Endothelial cell of umbilical vein (primary cell): ENCODE measurements around the gene PRAF2. TPM values are rescaled to one million over a fixed set of nuclear protein-coding genes. Genes with fewer than 3 reads are reported as not detected.

Experiments
- BruUV-seq: library from RNA; stranded (reverse); fragments of 400-500 nt; replicated peaks from 2 replicates; lab custom pipeline; 2021; lab: Mats Ljungman, UMichigan
- CTCF ChIA-PET: fragments of 300-600, 350-600 bp; sonication (Branson Sonifier 250); formaldehyde crosslinking; loops from one replicate; lab custom pipeline; 2021; ENCODE audit warnings: antibody characterized with exemption, inconsistent platforms; lab: Charles Lee
- POLR2A ChIA-PET: fragments of 300-600, 350-600 bp; sonication (Branson Sonifier 250); formaldehyde crosslinking; loops from one replicate; lab custom pipeline; 2021; ENCODE audit warnings: antibody characterized with exemption, inconsistent platforms; lab: Charles Lee
- DNase-seq: peaks from one replicate; pipeline ENCODE4 v3.0.0-alpha.2; 2011; ENCODE audit warnings: low read depth, low spot score
- FAIRE-seq: peaks from 2 replicates; lab custom pipeline; 2011; peaks lifted over from hg19 to GRCh38; lab: Jason Lieb, UNC
- H2AFZ ChIP-seq: 2 replicates; pipeline ENCODE4 v1.6.0; 2012; ENCODE audit warnings: low read depth, low read length, control low read depth, inconsistent platforms
- H3K27ac ChIP-seq: 2 replicates; pipeline ENCODE4 v1.5.1; 2011; ENCODE audit warnings: low read depth, mild to moderate bottlenecking, control low read depth, low read length, moderate library complexity; ENCODE audit not compliant: insufficient read depth
- H3K27me3 ChIP-seq, 2 experiments: 2 replicates each; pipeline versions ENCODE4 v1.6.0 to v1.6.1; 2011; ENCODE audit warnings: low read length in 2 of 2, mixed read lengths in 1 of 2; ENCODE audit not compliant: control insufficient read depth in 2 of 2, insufficient read depth in 2 of 2
- H3K36me3 ChIP-seq, 2 experiments: 2 replicates in 1 of 2; 3 replicates in 1 of 2; pipeline ENCODE4 v1.5.1; 2011; ENCODE audit warnings: low read length in 2 of 2, mild to moderate bottlenecking in 1 of 2, moderate library complexity in 1 of 2; ENCODE audit not compliant: control insufficient read depth in 2 of 2, insufficient read depth in 2 of 2; ENCODE audit errors: extremely low read depth in 1 of 2
- H3K4me1 ChIP-seq: 3 replicates; pipeline ENCODE4 v1.5.1; 2011; ENCODE audit warnings: mild to moderate bottlenecking, low read length; ENCODE audit not compliant: control insufficient read depth, insufficient read depth; ENCODE audit errors: extremely low read depth
- H3K4me2 ChIP-seq: 2 replicates; pipeline ENCODE4 v1.6.1; 2011; ENCODE audit warnings: low read length, control low read depth, mixed read lengths; ENCODE audit not compliant: insufficient read depth
- H3K4me3 ChIP-seq, 3 experiments: fragments of 200-600 bp in 1 of 3; sonication (generic), shearing (Covaris generic) in 1 of 3; replicated peaks in 1 of 3; 2 replicates each; pipeline ENCODE4 v1.5.1; 2011 to 2016; ENCODE audit warnings: control low read depth in 3 of 3, low read length in 3 of 3, mild to moderate bottlenecking in 2 of 3, inconsistent platforms in 1 of 3, low read depth in 1 of 3, moderate library complexity in 1 of 3; ENCODE audit not compliant: insufficient read depth in 1 of 3
- H3K79me2 ChIP-seq: 2 replicates; pipeline ENCODE4 v1.6.0; 2012; ENCODE audit warnings: low read length, inconsistent platforms; ENCODE audit not compliant: control insufficient read depth, insufficient read depth
- H3K9ac ChIP-seq: replicated peaks from 2 replicates; pipeline ENCODE3; 2011; ENCODE audit warnings: low read length, control low read depth; ENCODE audit not compliant: insufficient read depth; ENCODE audit errors: extremely low read depth
- H3K9me1 ChIP-seq: replicated peaks from 3 replicates; pipeline ENCODE4 v1.6.0; 2011; ENCODE audit warnings: mild to moderate bottlenecking, low read length; ENCODE audit not compliant: control insufficient read depth, insufficient read depth; ENCODE audit errors: extremely low read depth
- H3K9me3 ChIP-seq: replicated peaks from 2 replicates; pipeline ENCODE4 v1.5.1; 2012; ENCODE audit warnings: low read length, inconsistent platforms; ENCODE audit not compliant: control insufficient read depth, insufficient read depth
- H4K20me1 ChIP-seq: replicated peaks from 2 replicates; pipeline ENCODE3; 2011; ENCODE audit warnings: mild to moderate bottlenecking, low read length; ENCODE audit not compliant: control insufficient read depth, insufficient read depth; ENCODE audit errors: extremely low read depth
- EZH2 ChIP-seq: IDR thresholded peaks from 2 replicates; pipeline ENCODE4 v1.6.1; 2012; ENCODE audit warnings: borderline replicate concordance, low read depth, mild to moderate bottlenecking, moderate library complexity, low read length, inconsistent platforms; ENCODE audit not compliant: severe bottlenecking
- FOS ChIP-seq: IDR thresholded peaks from 2 replicates; pipeline ENCODE4 v1.6.1; 2011; ENCODE audit warnings: mild to moderate bottlenecking, low read length, moderate library complexity, borderline replicate concordance; ENCODE audit not compliant: insufficient read depth
- GATA2 ChIP-seq: IDR thresholded peaks from 2 replicates; pipeline ENCODE4 v1.7.0; 2011; ENCODE audit warnings: low read depth, mild to moderate bottlenecking, moderate library complexity, mixed read lengths, low read length; ENCODE audit not compliant: insufficient read length, insufficient read depth
- JUN ChIP-seq: IDR thresholded peaks from 2 replicates; pipeline ENCODE4 v1.6.1; 2011; ENCODE audit warnings: borderline replicate concordance, low read depth; ENCODE audit not compliant: insufficient read length, insufficient read depth
- MYC ChIP-seq: IDR thresholded peaks from one replicate; pipeline ENCODE4 v1.6.1; 2011; ENCODE audit warnings: mild to moderate bottlenecking, low read depth, low read length
- POLR2A ChIP-seq: IDR thresholded peaks from 2 replicates; pipeline ENCODE4 v1.6.1; 2012; ENCODE audit warnings: low read depth, mild to moderate bottlenecking, control low read depth, low read length
- POLR2AphosphoS5 ChIP-seq: IDR thresholded peaks from 2 replicates; pipeline ENCODE4 v1.6.1; 2012; ENCODE audit warnings: low read depth, mild to moderate bottlenecking, control low read depth, low read length, moderate library complexity; ENCODE audit not compliant: insufficient read depth
- dilution Hi-C: fragments of 300-500 bp; cut with MboI; formaldehyde crosslinking; loops from one replicate; pipeline ENCODE4 v1.15.0; 2019; ENCODE audit warnings: low sequenced_read_pairs; ENCODE audit not compliant: extremely low pct_ligation_motif_present
- intact Hi-C: fragments of 100-400 bp; cut with micrococcal nuclease; formaldehyde crosslinking; loops from one replicate; pipeline ENCODE4 v1.10.0; 2022
- polyA plus RNA-seq, 4 experiments: library from polyadenylated mRNA; depleted of rRNA in 3 of 4; stranded (reverse) in 3 of 4; unstranded in 1 of 4; fragments of >200 nt; gene quantifications; 2 replicates each; pipeline versions ENCODE4 v1.2.1 to v1.2.3, GENCODE V29; 2011 to 2012; ENCODE audit warnings: missing spikeins in 1 of 4
- total RNA-seq: library from RNA; stranded (reverse); gene quantifications from 2 replicates; pipeline ENCODE4 v1.2.3, GENCODE V29; 2021
- TF ChIP-seq, protein P1 (sequence below), 2 donors: IDR thresholded peaks; 1 replicate in 1 of 2; 2 replicates in 1 of 2; pipeline ENCODE4 v1.5.1; 2011; ENCODE audit warnings: low read length in 2 of 2, mild to moderate bottlenecking in 2 of 2, moderate library complexity in 2 of 2, control low read depth in 1 of 2, inconsistent platforms in 1 of 2, low read depth in 1 of 2; ENCODE audit not compliant: insufficient read depth in 1 of 2; ENCODE audit errors: extremely low read depth in 1 of 2
- TF ChIP-seq, protein P2 (sequence below): IDR thresholded peaks from 2 replicates; pipeline ENCODE4 v1.6.1; 2011; ENCODE audit not compliant: insufficient read depth, insufficient read length

PRAF2 gene
- total and polyA plus RNA-seq, 2 donors (not counting 3 experiments of a cell fraction or from before 2014, with no cell fraction given) = 36.2 to 41.6 TPM

DNA sequence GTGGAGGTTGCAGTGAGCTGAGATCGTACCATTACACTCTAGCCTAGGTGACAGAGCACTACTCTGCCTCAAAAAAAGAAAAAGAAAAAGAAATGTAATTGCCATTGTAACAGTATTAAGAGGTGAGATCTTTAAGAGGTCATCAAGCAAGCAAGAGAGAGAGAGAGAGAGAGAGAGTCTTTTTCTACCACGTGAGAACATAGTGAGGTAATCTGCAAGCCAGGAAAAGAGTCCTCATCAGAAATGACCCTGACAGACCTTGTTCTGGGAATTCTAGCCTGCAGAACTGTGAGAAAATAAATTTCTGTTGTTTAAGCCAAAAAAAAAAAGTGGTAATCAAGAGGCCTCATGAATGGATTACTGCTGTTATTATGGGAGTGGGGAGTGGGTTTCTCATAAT, 34.8 kb upstream of the PRAF2 start:
- POLR2A ChIA-PET = no interaction called here

DNA sequence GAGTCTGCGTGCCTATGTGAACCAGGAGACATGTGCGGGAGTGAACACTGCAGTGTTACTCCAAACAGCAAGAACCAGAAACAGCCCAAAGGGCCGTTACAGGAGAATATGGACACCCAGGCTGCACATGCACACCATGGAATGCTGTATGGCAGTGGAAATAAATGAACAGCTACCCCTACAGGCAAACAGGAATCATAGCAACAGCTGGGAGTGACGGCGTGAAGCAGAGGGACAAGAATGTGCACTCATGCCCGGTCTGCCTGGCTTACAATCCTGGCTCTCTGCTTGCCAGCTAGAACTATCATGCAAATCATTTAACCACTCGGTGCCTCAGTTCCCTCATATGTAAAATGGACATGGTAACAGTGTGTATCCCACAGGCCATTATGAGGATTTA, 33.1 kb upstream of the PRAF2 start:
- no TSS peak for BruUV-seq
- H4K20me1 ChIP-seq = no peaks in the 10 kb centered on the region
- H3K79me2 ChIP-seq = no peaks in the 10 kb centered on the region
- TF ChIP-seq, protein P1, sequence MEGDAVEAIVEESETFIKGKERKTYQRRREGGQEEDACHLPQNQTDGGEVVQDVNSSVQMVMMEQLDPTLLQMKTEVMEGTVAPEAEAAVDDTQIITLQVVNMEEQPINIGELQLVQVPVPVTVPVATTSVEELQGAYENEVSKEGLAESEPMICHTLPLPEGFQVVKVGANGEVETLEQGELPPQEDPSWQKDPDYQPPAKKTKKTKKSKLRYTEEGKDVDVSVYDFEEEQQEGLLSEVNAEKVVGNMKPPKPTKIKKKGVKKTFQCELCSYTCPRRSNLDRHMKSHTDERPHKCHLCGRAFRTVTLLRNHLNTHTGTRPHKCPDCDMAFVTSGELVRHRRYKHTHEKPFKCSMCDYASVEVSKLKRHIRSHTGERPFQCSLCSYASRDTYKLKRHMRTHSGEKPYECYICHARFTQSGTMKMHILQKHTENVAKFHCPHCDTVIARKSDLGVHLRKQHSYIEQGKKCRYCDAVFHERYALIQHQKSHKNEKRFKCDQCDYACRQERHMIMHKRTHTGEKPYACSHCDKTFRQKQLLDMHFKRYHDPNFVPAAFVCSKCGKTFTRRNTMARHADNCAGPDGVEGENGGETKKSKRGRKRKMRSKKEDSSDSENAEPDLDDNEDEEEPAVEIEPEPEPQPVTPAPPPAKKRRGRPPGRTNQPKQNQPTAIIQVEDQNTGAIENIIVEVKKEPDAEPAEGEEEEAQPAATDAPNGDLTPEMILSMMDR (IDR thresholded peaks at IDR 0.05; ENCODE audit: extremely low read depth in 1 of 2, insufficient read depth in 1 of 2, low read depth in 1 of 2, low read length in 2 of 2) = peak; percentile 42 to 51
- TF ChIP-seq EZH2 = no peak
- TF ChIP-seq FOS = no peak
- TF ChIP-seq GATA2 = no peak
- TF ChIP-seq JUN = no peak
- peaks cover 0 to 2% of the 10 kb centered on the region in 2 experiments for H3K36me3 ChIP-seq
- POLR2A ChIA-PET = no interaction called here
- H3K9ac ChIP-seq = no peak overlapping the region
- intact Hi-C loops (loop anchor here (1.0 kb wide), 1 partner anchor 64 kb away; the partner anchor contains the start of gene TFE3), dilution Hi-C loops (no loop called here)
- no peaks in the 10 kb centered on the region for H3K9me3 ChIP-seq
- H2AFZ ChIP-seq = no peak overlapping the region
- no peaks in the 10 kb centered on the region for H3K4me1 ChIP-seq
- H3K27ac ChIP-seq = no peak overlapping the region
- DNase-seq = peak; percentile 44
- no peaks in the 10 kb centered on the region for H3K27me3 ChIP-seq
- H3K9me1 ChIP-seq = no peaks in the 10 kb centered on the region
- H3K4me3 ChIP-seq = no peak overlapping the region
- H3K4me2 ChIP-seq = no peak overlapping the region
- CTCF ChIA-PET = interaction anchor here (0.7 to 1.6 kb wide), 7 partner anchors 27 to 458 kb away, joined by 3 to 8 read pairs (median 3); partner anchors contain the start of genes TFE3 and WDR45
- FAIRE-seq = peak; percentile 60

More for the DNA sequence above, 34.8 kb upstream of the PRAF2 start:
- no peak overlapping the region for H3K9ac ChIP-seq
- H3K4me1 ChIP-seq = no peaks in the 10 kb centered on the region
- peaks cover 2 to 3% of the 10 kb centered on the region in 2 experiments for H3K36me3 ChIP-seq
- H3K9me1 ChIP-seq = no peaks in the 10 kb centered on the region
- H3K4me3 ChIP-seq = no peak overlapping the region
- H3K27me3 ChIP-seq = no peaks in the 10 kb centered on the region
- intact Hi-C loops (no loop called here), dilution Hi-C loops (no loop called here)
- DNase-seq = peak; percentile 4
- no peak overlapping the region for H3K4me2 ChIP-seq
- no peak overlapping the region for H2AFZ ChIP-seq
- H3K79me2 ChIP-seq = no peaks in the 10 kb centered on the region
- CTCF ChIA-PET = no interaction called here
- no peaks in the 10 kb centered on the region for H4K20me1 ChIP-seq
- H3K9me3 ChIP-seq = no peaks in the 10 kb centered on the region
- FAIRE-seq = no peak
- H3K27ac ChIP-seq = no peak overlapping the region
- BruUV-seq = no TSS peak
- TF ChIP-seq MYC (no peak), POLR2A (no peak), POLR2AphosphoS5 (no peak), GATA2 (no peak)
- TF ChIP-seq, protein P2, sequence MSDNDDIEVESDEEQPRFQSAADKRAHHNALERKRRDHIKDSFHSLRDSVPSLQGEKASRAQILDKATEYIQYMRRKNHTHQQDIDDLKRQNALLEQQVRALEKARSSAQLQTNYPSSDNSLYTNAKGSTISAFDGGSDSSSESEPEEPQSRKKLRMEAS = no peak
